GM12878 (cell line): Measurements from ENCODE around the gene HMGXB3. TPM values are rescaled to one million over a fixed set of nuclear protein-coding genes. Genes with fewer than 3 reads are reported as not detected.
"Not testable (repeated sequence)": the region's sequence is repeated elsewhere in the genome, so short reads cannot be mapped to it uniquely, and the experiment has no call there.

Experiments used
- ATAC-seq: fragments of 200-7000 bp; cut with Tn5 transposase; 3 replicates; pipeline ENCODE4 v1.9.1; 2020; ENCODE audit warnings: mild to moderate bottlenecking, moderate library complexity
- BruUV-seq: library from RNA; stranded (reverse); fragments of 400-500 nt; replicated peaks from 2 replicates; lab custom pipeline; 2021; lab: Mats Ljungman, UMichigan
- CTCF ChIA-PET: fragments of 300-600 bp; sonication (Branson Sonifier 250); formaldehyde crosslinking; extraction: SDS; loops from one replicate; lab custom pipeline; 2021; ENCODE audit warnings: inconsistent platforms; lab: Yijun Ruan, JAX
- POLR2A ChIA-PET: fragments of 350-600 bp; formaldehyde crosslinking; extraction: SDS; loops from one replicate; lab custom pipeline; 2021; ENCODE audit warnings: inconsistent platforms; lab: Charles Lee
- RAD21 ChIA-PET: fragments of 300-600 bp; sonication (Branson Sonifier 250); formaldehyde crosslinking; loops from one replicate; lab custom pipeline; 2023; ENCODE audit warnings: antibody characterized with exemption; ENCODE audit not compliant: unreplicated experiment; lab: Charles Lee
- SMC1A ChIA-PET: fragments of 300-600 bp; sonication (Branson Sonifier 250); formaldehyde crosslinking; loops from one replicate; lab custom pipeline; 2023; ENCODE audit not compliant: unreplicated experiment, uncharacterized antibody; lab: Charles Lee
- DNase-seq: peaks from one replicate; pipeline ENCODE4 v3.0.0-alpha.2; 2011; ENCODE audit warnings: low read depth, low spot score
- FAIRE-seq: peaks from 3 replicates; lab custom pipeline; 2011; peaks lifted over from hg19 to GRCh38; lab: Jason Lieb, UNC
- H2AFZ ChIP-seq: 2 replicates; pipeline ENCODE4 v1.6.0; 2011; ENCODE audit warnings: low read depth, low read length, control low read depth; ENCODE audit not compliant: control insufficient read depth
- H3K27ac ChIP-seq: 2 replicates; pipeline ENCODE4 v1.5.1; 2011; ENCODE audit warnings: control low read depth; ENCODE audit not compliant: control insufficient read depth, insufficient read depth
- H3K27me3 ChIP-seq, 2 experiments: replicated peaks in 1 of 2; 2 replicates each; pipeline versions ENCODE4 v1.6.0 to v1.6.1; 2011; ENCODE audit warnings: low read length in 1 of 2; ENCODE audit not compliant: control insufficient read depth in 2 of 2, insufficient read depth in 2 of 2
- H3K36me3 ChIP-seq, 2 experiments: 2 replicates each; pipeline ENCODE4 v1.5.1; 2011; ENCODE audit warnings: low read length in 1 of 2; ENCODE audit not compliant: control insufficient read depth in 2 of 2, insufficient read depth in 2 of 2
- H3K4me1 ChIP-seq: 2 replicates; pipeline ENCODE4 v1.6.1; 2011; ENCODE audit warnings: mild to moderate bottlenecking, low read length, moderate library complexity, mixed read lengths; ENCODE audit not compliant: control insufficient read depth, insufficient read depth
- H3K4me2 ChIP-seq: 2 replicates; pipeline ENCODE4 v1.6.0; 2011; ENCODE audit warnings: control low read depth; ENCODE audit not compliant: control insufficient read depth, insufficient read depth
- H3K4me3 ChIP-seq: fragments of 200-600 bp; sonication (generic); 2 replicates; pipeline ENCODE4 v1.5.1; 2016
- H3K79me2 ChIP-seq: 2 replicates; pipeline ENCODE4 v1.6.0; 2011; ENCODE audit warnings: low read length; ENCODE audit not compliant: control insufficient read depth, insufficient read depth
- H3K9ac ChIP-seq: 2 replicates; pipeline ENCODE4 v1.8.0; 2011; ENCODE audit warnings: low read length, control low read depth, mixed read lengths; ENCODE audit not compliant: control insufficient read depth, insufficient read depth
- H3K9me3 ChIP-seq: replicated peaks from 3 replicates; pipeline ENCODE4 v1.5.1; 2011; ENCODE audit warnings: mild to moderate bottlenecking, low read length; ENCODE audit not compliant: control insufficient read depth, insufficient read depth
- H4K20me1 ChIP-seq: 2 replicates; pipeline ENCODE4 v1.6.0; 2011; ENCODE audit not compliant: control insufficient read depth, insufficient read depth
- BCL11A ChIP-seq: IDR thresholded peaks from 2 replicates; pipeline ENCODE4 v1.6.1; 2011; ENCODE audit warnings: low read depth, low read length
- CBX5 ChIP-seq: sonication (generic); IDR thresholded peaks from 2 replicates; pipeline ENCODE4 v1.6.1; 2016; ENCODE audit warnings: low read depth, moderate library complexity, mild to moderate bottlenecking, inconsistent platforms
- EGR1 ChIP-seq, 2 experiments: IDR thresholded peaks; 1 replicate in 1 of 2; 2 replicates in 1 of 2; pipeline ENCODE4 v1.6.1; 2011 to 2012; ENCODE audit warnings: low read depth in 2 of 2, low read length in 2 of 2, borderline replicate concordance in 1 of 2, mild to moderate bottlenecking in 1 of 2, moderate library complexity in 1 of 2
- ETV6 ChIP-seq, 2 experiments: fragments of 450-650 bp in 1 of 2; IDR thresholded peaks in 1 of 2; conservative IDR thresholded peaks in 1 of 2; 2 replicates each; pipeline ENCODE4 v1.6.1; 2014; ENCODE audit warnings: antibody characterized with exemption in 1 of 2, borderline replicate concordance in 1 of 2, low read depth in 1 of 2, mild to moderate bottlenecking in 1 of 2, moderate library complexity in 1 of 2
- FOXM1 ChIP-seq: IDR thresholded peaks from 2 replicates; pipeline ENCODE4 v1.6.1; 2012; ENCODE audit warnings: low read depth, mild to moderate bottlenecking, inconsistent platforms, low read length, moderate library complexity
- MTA2 ChIP-seq: fragments of 450-650 bp; IDR thresholded peaks from 2 replicates; pipeline ENCODE4 v1.6.1; 2016; ENCODE audit warnings: low read depth, mild to moderate bottlenecking, moderate library complexity
- MXI1 ChIP-seq: fragments of 150-350 bp; IDR thresholded peaks from 2 replicates; pipeline ENCODE4 v1.6.1; 2011; ENCODE audit warnings: low read depth, mild to moderate bottlenecking, inconsistent platforms, low read length, improper control_type of control experiment
- MYC ChIP-seq: IDR thresholded peaks from 2 replicates; pipeline ENCODE4 v1.6.1; 2011; ENCODE audit warnings: mild to moderate bottlenecking, low read length, moderate library complexity, inconsistent platforms; ENCODE audit not compliant: insufficient read depth, insufficient replicate concordance, insufficient read length, severe bottlenecking
- ZBED1 ChIP-seq: IDR thresholded peaks from 2 replicates; pipeline ENCODE4 v1.6.1; 2016; ENCODE audit warnings: borderline replicate concordance
- WGBS: methylation state at CpG from one replicate; pipeline ENCODE4 v1.1.6; 2016; ENCODE audit warnings: low lambda C conversion rate; ENCODE audit not compliant: insufficient replicate concordance, insufficient coverage; ENCODE audit errors: missing lambda C conversion rate; 5-methylcytosine and 5-hydroxymethylcytosine counted together
- in situ Hi-C: fragments of 300-500 bp; cut with MboI; formaldehyde crosslinking; loops from 9 replicates; pipeline ENCODE4 v1.14.3; 2018; ENCODE audit warnings: mixed read lengths
- intact Hi-C: fragments of 100-400 bp; cut with micrococcal nuclease; formaldehyde crosslinking; loops from one replicate; pipeline ENCODE4 v1.14.2; 2022; ENCODE audit not compliant: unreplicated experiment
- polyA plus RNA-seq, 11 experiments: library from polyadenylated mRNA; depleted of rRNA in 4 of 11; unstranded in 6 of 11; stranded (reverse) in 5 of 11; fragments of >200 nt; fragmentation: Nextera tagmentation in 4 of 11; fragmentation: Illumina TruSeq in 1 of 11; extraction: Ambion mirVana in 4 of 11; extraction: Trizol in 1 of 11; gene quantifications; 1 replicate in 1 of 11; 2 replicates in 10 of 11; pipeline versions ENCODE4 v1.2.1 to v1.2.3, GENCODE V29; 2011 to 2016; ENCODE audit warnings: inconsistent platforms in 2 of 11, missing spikeins in 2 of 11, low read depth in 1 of 11
- total RNA-seq, 4 experiments: library from RNA; depleted of rRNA in 3 of 4; stranded (reverse); fragments of >200 nt in 3 of 4; fragmentation: Illumina TruSeq in 1 of 4; extraction: Trizol in 1 of 4; gene quantifications; 2 replicates each; pipeline versions ENCODE4 v1.2.1 to v1.2.3, GENCODE V29; 2013 to 2021
- TF ChIP-seq, protein P1 (sequence below): IDR thresholded peaks from 2 replicates; pipeline ENCODE4 v1.6.1; 2012; ENCODE audit warnings: low read length, inconsistent platforms
- TF ChIP-seq, protein P2 (sequence below): fragments of 450-650 bp; IDR thresholded peaks from 2 replicates; pipeline ENCODE4 v1.6.1; 2018; ENCODE audit warnings: mild to moderate bottlenecking, low read depth, moderate library complexity; ENCODE audit not compliant: partially characterized antibody

The HMGXB3 gene
- total and polyA plus RNA-seq, 10 of the 15 experiments (the other 5 are each of a cell fraction or from before 2014, with no cell fraction given) = 1.00 to 42.2 (median 28.1) TPM

- DNase-seq, intact Hi-C loops, in situ Hi-C loops, H3K9ac ChIP-seq, BruUV-seq, H3K27ac ChIP-seq, H2AFZ ChIP-seq, H3K27me3 ChIP-seq, H3K4me3 ChIP-seq, ATAC-seq, H4K20me1 ChIP-seq, H3K79me2 ChIP-seq, H3K9me3 ChIP-seq, H3K4me1 ChIP-seq, FAIRE-seq, H3K4me2 ChIP-seq: not testable (repeated sequence)
- CTCF ChIA-PET = interaction anchor here (0.6 kb wide), 1 partner anchor 21 kb away, joined by 3 read pairs; no protein-coding TSS in a partner anchor
- WGBS = 96% methylated on average over 13 of the region's 14 CpGs
- SMC1A ChIA-PET = interaction anchor here (0.8 to 0.9 kb wide), 2 partner anchors 11 to 15 kb away, joined by 4 read pairs; no protein-coding TSS in a partner anchor
- POLR2A ChIA-PET = interaction anchor here (1.2 kb wide), 1 partner anchor 31 kb away, joined by 3 read pairs; no protein-coding TSS in a partner anchor
- peaks cover 35 to 56% of the 10 kb centered on the region in 2 experiments for H3K36me3 ChIP-seq
- RAD21 ChIA-PET = interaction anchor here (0.6 kb wide), 1 partner anchor 72 kb away, joined by 3 read pairs; no protein-coding TSS in a partner anchor
Observed at GRCh38 chr5:150050172-150050811, 49.8 kb downstream of the HMGXB3 start.

DNA sequence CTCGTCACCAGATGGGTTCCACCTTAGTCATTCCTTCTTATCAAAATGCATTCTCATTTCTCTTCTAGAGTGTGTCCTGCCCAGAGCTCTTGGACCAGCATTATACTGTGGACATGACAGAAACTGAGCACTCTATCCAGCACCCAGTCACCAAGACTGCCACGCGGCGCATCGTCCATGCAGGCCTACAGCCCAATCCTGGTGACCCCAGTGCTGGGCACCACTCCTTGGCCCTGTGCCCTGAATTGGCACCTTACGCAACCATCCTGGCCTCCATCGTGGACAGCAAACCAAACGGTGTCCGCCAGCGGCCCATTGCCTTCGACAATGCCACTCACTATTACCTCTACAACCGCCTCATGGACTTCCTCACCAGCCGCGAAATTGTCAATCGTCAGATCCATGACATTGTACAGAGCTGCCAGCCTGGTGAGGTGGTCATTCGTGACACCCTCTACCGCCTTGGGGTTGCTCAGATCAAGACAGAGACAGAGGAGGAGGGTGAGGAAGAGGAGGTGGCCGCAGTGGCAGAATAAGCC is 51.2 kb downstream of the HMGXB3 start:
- DNase-seq (no peak), ATAC-seq (no peak), FAIRE-seq (no peak)
- H3K36me3 ChIP-seq = peaks cover 28 to 50% of the 10 kb centered on the region in 2 experiments
- H3K79me2 ChIP-seq = no peaks in the 10 kb centered on the region
- CTCF ChIA-PET = no interaction called here
- RAD21 ChIA-PET = no interaction called here
- no peaks in the 10 kb centered on the region for H4K20me1 ChIP-seq
- WGBS = 86% methylated on average over 18 of the region's 18 CpGs
- in situ Hi-C loops (no loop called here), intact Hi-C loops (no loop called here)
- no peak overlapping the region for H3K27ac ChIP-seq
- POLR2A ChIA-PET = no interaction called here
- H3K27me3 ChIP-seq = no peaks in the 10 kb centered on the region
- H3K9me3 ChIP-seq = no peaks in the 10 kb centered on the region
- no peak overlapping the region for H3K4me3 ChIP-seq
- no peak overlapping the region for H3K4me2 ChIP-seq
- no peak overlapping the region for H2AFZ ChIP-seq
- no TSS peak for BruUV-seq
- SMC1A ChIA-PET = no interaction called here
- H3K4me1 ChIP-seq = no peaks in the 10 kb centered on the region
- H3K9ac ChIP-seq = no peak overlapping the region
- TF ChIP-seq MYC (no peak), MXI1 (no peak), FOXM1 (no peak), EGR1 (IDR thresholded peaks at IDR 0.05; ENCODE audit: borderline replicate concordance in 1 of 2, low read depth in 2 of 2, low read length in 2 of 2) (no peak), CBX5 (no peak), ZBED1 (no peak), MTA2 (no peak), ETV6 (conservative IDR thresholded peaks at IDR 0.05 in 1 of 2, IDR thresholded peaks at IDR 0.05 in 1 of 2; ENCODE audit: borderline replicate concordance in 1 of 2, low read depth in 1 of 2) (no peak), BCL11A (no peak)
- TF ChIP-seq, protein P1, sequence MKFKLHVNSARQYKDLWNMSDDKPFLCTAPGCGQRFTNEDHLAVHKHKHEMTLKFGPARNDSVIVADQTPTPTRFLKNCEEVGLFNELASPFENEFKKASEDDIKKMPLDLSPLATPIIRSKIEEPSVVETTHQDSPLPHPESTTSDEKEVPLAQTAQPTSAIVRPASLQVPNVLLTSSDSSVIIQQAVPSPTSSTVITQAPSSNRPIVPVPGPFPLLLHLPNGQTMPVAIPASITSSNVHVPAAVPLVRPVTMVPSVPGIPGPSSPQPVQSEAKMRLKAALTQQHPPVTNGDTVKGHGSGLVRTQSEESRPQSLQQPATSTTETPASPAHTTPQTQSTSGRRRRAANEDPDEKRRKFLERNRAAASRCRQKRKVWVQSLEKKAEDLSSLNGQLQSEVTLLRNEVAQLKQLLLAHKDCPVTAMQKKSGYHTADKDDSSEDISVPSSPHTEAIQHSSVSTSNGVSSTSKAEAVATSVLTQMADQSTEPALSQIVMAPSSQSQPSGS = no peak
- TF ChIP-seq, protein P2, sequence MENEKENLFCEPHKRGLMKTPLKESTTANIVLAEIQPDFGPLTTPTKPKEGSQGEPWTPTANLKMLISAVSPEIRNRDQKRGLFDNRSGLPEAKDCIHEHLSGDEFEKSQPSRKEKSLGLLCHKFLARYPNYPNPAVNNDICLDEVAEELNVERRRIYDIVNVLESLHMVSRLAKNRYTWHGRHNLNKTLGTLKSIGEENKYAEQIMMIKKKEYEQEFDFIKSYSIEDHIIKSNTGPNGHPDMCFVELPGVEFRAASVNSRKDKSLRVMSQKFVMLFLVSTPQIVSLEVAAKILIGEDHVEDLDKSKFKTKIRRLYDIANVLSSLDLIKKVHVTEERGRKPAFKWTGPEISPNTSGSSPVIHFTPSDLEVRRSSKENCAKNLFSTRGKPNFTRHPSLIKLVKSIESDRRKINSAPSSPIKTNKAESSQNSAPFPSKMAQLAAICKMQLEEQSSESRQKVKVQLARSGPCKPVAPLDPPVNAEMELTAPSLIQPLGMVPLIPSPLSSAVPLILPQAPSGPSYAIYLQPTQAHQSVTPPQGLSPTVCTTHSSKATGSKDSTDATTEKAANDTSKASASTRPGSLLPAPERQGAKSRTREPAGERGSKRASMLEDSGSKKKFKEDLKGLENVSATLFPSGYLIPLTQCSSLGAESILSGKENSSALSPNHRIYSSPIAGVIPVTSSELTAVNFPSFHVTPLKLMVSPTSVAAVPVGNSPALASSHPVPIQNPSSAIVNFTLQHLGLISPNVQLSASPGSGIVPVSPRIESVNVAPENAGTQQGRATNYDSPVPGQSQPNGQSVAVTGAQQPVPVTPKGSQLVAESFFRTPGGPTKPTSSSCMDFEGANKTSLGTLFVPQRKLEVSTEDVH = no peak
